Endothelial cell (in vitro differentiated cells): ENCODE measurements around the gene LRRC73. TPM values are rescaled to one million over a fixed set of nuclear protein-coding genes. Genes with fewer than 3 reads are reported as not detected.

Experiments
- DNase-seq: peaks from one replicate; pipeline ENCODE4 v3.0.0; 2021; ENCODE audit warnings: low spot score
- H3K27ac Mint-ChIP-seq: one replicate; pipeline ENCODE4 v1.8.0; 2021; ENCODE audit warnings: mixed read lengths, inconsistent platforms; ENCODE audit not compliant: unreplicated experiment
- H3K27me3 Mint-ChIP-seq: one replicate; pipeline ENCODE4 v1.8.0; 2021; ENCODE audit warnings: mild to moderate bottlenecking, moderate library complexity, mixed read lengths, inconsistent platforms; ENCODE audit not compliant: unreplicated experiment
- H3K36me3 Mint-ChIP-seq: one replicate; pipeline ENCODE4 v1.8.0; 2021; ENCODE audit warnings: mild to moderate bottlenecking, low read depth, mixed read lengths, inconsistent platforms; ENCODE audit not compliant: unreplicated experiment
- H3K4me1 Mint-ChIP-seq: one replicate; pipeline ENCODE4 v1.8.0; 2021; ENCODE audit warnings: mild to moderate bottlenecking, mixed read lengths, inconsistent platforms; ENCODE audit not compliant: unreplicated experiment
- H3K4me3 Mint-ChIP-seq: one replicate; pipeline ENCODE4 v1.8.0; 2021; ENCODE audit warnings: mild to moderate bottlenecking, mixed read lengths, inconsistent platforms; ENCODE audit not compliant: unreplicated experiment
- H3K9me3 Mint-ChIP-seq: one replicate; pipeline ENCODE4 v1.8.0; 2021; ENCODE audit warnings: mixed read lengths, inconsistent platforms; ENCODE audit not compliant: unreplicated experiment
- CTCF ChIP-seq: fragments of 200-600 bp; sonication (generic); IDR thresholded peaks from one replicate; pipeline ENCODE4 v1.5.0; 2021; ENCODE audit warnings: antibody characterized with exemption; ENCODE audit not compliant: unreplicated experiment
- total RNA-seq: library from RNA; stranded (reverse); fragmentation: NEBNext Ultra II Directional; extraction: Animal tissue kit (Norgen Biotek cat#: 25700); gene quantifications from one replicate; pipeline ENCODE4 v1.2.1, GENCODE V29; 2021; ENCODE audit not compliant: unreplicated experiment

Gene LRRC73
- total RNA-seq, 1 donor from 2014 or later: 0.28 TPM

GRCh38 chr6:43509142-43509983 lies 783 bp downstream of the LRRC73 start:
- Mint-ChIP-seq H3K9me3 (no peaks in the 10 kb centered on the region), H3K4me3 (peak overlapping the region; percentile 88), H3K27me3 (peaks cover 19% of the 10 kb centered on the region), H3K27ac (no peak overlapping the region), H3K36me3 (peaks cover 37% of the 10 kb centered on the region), H3K4me1 (peaks cover 11% of the 10 kb centered on the region)
- TF ChIP-seq CTCF: no peak
- peak; percentile 33 for DNase-seq

- H3K36me3 Mint-ChIP-seq: peaks cover 39% of the 10 kb centered on the region
These were observed 1.5 kb downstream of the LRRC73 start for GRCh38 chr6:43508481-43509141.

GRCh38 chr6:43506667-43507471 lies 3.3 kb downstream of the LRRC73 start:
- Mint-ChIP-seq H3K4me3 (no peak overlapping the region), H3K9me3 (no peaks in the 10 kb centered on the region), H3K4me1 (peaks cover 6% of the 10 kb centered on the region), H3K27ac (no peak overlapping the region), H3K27me3 (peaks cover 20% of the 10 kb centered on the region), H3K36me3 (peaks cover 45% of the 10 kb centered on the region)
- peak; percentile 87 for DNase-seq
- TF ChIP-seq CTCF: peak; percentile 94

More at GRCh38 chr6:43508481-43509141, 1.5 kb downstream of the LRRC73 start:
- Mint-ChIP-seq H3K4me3 (peak overlapping the region; percentile 88), H3K27me3 (peaks cover 19% of the 10 kb centered on the region), H3K27ac (no peak overlapping the region), H3K9me3 (no peaks in the 10 kb centered on the region), H3K4me1 (peaks cover 9% of the 10 kb centered on the region)
- no peak for DNase-seq
- no peak for TF ChIP-seq CTCF

- TF ChIP-seq CTCF: no peak
- Mint-ChIP-seq H3K9me3 (no peaks in the 10 kb centered on the region), H3K36me3 (peaks cover 45% of the 10 kb centered on the region), H3K27ac (no peak overlapping the region), H3K4me1 (peaks cover 3% of the 10 kb centered on the region), H3K4me3 (no peak overlapping the region), H3K27me3 (peaks cover 20% of the 10 kb centered on the region)
- no peak for DNase-seq
These were observed 4.0 kb downstream of the LRRC73 start for GRCh38 chr6:43506171-43506570.
